T-helper 9 cell (primary cell): ENCODE measurements around the gene MYH14.
"Not testable (repeated sequence)": the region's sequence is repeated elsewhere in the genome, so short reads cannot be mapped to it uniquely, and the experiment has no call there.

ENCODE experiments used
- DNase-seq: peaks from one replicate; pipeline ENCODE4 v3.0.0-alpha.2; 2020

MYH14 gene

DNA sequence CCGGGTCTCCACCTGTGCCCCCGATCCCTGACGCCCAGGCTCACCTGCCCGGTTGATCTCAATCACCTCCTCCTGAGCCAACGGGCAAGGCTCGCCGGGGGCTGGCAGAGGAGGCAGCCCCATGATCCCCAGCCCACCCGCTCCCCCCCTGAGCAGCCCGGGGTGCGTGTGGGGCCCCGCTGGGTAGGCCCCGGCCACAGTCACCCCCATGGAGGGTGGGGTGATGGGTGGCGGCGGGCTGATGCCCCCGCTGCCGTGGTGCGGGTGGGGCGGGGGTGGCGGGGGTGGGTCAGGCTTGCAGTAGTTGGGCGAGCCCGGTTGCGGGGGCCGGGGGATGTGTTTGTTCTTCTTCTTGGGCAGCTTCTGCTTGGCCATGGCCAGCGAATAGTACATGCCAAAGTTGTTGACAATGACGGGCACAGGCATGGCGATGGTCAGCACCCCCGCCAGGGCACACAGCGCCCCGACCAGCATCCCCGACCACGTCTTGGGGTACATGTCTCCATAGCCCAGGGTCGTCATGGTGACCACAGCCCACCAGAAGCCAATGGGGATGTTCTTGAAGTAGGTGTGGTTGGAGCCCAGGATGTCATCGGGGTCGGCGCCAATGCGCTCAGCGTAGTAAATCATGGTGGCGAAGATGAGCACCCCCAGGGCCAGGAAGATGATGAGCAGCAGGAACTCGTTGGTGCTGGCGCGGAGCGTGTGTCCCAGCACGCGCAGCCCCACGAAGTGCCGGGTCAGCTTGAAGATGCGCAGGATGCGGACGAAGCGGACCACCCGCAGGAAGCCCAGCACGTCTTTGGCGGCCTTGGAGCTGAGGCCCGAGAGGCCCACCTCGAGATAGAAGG lies 119.7 kb downstream of the MYH14 start:
- DNase-seq: no peak

DNA sequence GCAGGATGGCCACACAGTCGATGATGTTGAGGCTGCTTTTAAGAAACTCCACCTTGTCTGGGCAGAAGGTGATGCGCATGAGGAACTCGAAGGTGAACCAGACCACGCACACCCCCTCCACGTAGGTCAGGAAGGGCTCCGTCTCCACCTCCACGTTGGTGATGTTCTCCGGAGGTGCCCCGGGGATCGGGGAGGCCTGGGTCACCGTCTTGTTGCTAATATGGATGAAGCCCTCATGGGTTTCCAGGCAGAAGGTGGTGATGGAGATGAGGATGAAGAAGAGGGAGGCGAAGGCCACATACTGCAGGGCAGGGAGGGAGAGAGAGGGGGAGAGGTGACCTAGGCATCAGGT lies 120.3 kb downstream of the MYH14 start:
- no peak for DNase-seq

DNA sequence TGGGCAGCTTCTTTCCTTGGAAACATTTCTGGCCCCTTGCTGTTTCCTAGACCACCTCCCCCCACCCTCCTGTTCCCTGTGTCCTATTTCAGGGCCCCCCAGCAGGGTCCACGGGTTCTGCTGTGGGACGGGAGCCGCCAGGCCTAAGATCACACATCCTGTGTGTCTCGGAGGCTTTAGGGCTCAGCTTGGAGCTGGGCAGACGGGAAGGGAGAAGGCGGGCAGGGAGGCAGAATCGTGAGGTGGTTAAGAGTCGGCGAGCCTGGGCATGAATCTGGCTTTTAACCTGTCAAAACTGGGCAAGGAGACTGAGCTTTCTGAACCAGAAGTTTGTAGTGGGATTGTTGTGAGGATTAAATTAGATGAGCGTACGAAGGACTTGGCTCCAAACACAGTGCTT lies 120.9 kb downstream of the MYH14 start:
- DNase-seq: no peak

DNA sequence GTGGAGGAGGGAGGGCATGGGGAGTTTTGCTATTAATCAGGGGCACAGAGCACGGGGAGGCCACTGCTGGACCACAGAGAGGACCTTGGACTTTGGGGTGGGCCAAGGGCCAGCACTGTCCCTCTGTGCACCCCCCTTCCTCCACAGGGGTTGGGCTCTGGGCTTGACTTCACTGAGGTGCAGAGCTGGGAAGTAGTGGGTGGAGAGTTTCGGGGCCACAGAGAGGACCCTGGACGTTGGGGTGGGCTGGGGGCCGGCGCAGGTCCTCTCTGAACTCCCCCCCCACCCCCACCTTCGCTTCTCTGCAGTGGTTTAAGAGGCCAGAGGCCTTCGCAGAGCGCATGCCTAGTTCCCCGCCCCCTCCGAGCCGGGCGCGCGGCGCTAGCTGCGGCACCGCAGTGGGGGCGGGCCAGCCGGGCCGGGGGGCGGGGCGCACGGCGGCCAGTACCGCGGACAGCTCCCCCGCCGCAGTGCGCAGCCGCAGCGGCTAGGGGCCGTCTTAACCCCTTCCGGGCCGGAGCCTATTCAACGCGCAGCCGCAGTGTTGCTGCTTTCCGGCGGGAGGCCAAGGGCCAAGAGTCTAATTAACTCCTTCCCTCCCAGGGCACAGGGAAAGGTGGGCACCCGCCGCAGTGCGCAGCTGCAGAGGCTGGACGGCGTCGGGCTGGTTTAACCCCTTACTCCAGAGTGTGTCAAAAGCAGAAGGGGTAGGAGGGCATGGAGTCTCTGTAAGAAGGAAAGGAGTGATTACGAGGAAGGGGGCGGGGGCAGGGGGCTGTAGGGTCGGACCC lies 122.1 kb downstream of the MYH14 start:
- peak; percentile 52 for DNase-seq

DNA sequence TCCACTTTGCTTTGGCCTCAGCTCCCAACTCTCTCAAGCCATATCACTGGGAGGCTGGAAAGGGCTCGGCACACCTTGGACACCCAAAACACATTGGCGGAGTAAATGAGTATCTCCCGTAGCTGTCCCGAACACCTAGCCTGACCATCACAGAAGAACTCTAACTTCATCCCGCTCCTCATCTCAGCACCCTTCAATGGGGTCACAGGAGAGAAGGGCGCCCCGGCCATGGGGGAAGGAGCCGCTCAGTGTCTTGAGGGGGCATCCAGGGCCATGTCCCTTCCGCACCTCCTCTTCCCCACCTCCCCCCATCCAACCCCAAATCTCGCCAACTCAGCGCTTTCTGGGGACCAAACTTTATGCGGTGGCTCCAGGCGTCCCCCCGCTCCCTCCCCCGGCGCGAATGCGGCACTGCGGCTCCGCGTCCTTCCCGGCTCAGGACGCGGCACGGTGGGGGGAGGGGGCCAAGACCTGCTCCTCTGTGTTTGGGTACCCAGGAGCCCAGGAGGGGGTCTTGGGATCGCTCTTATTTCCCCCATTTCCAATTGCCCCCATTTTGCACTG lies 122.8 kb downstream of the MYH14 start:
- no peak for DNase-seq

DNA sequence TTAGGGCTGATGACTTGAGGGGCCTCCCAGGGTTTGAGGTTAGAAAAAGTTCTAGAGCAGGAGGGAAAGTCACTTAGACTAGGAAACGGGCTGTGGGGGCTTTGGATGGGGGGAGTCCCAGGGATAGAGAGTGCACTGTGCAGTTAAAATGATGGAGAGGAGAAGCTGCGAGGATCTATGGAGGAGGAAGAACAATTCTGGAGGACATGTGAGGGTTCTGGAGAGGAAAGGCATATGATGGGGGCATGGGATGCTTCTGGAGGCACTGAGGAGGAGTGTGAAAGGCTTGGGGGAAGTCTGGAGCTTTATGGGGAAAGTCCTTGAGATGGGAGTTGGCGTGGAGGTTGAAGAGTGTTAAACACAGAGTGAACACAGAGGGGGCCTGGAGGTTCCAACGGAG lies 123.6 kb downstream of the MYH14 start:
- DNase-seq: no peak

DNA sequence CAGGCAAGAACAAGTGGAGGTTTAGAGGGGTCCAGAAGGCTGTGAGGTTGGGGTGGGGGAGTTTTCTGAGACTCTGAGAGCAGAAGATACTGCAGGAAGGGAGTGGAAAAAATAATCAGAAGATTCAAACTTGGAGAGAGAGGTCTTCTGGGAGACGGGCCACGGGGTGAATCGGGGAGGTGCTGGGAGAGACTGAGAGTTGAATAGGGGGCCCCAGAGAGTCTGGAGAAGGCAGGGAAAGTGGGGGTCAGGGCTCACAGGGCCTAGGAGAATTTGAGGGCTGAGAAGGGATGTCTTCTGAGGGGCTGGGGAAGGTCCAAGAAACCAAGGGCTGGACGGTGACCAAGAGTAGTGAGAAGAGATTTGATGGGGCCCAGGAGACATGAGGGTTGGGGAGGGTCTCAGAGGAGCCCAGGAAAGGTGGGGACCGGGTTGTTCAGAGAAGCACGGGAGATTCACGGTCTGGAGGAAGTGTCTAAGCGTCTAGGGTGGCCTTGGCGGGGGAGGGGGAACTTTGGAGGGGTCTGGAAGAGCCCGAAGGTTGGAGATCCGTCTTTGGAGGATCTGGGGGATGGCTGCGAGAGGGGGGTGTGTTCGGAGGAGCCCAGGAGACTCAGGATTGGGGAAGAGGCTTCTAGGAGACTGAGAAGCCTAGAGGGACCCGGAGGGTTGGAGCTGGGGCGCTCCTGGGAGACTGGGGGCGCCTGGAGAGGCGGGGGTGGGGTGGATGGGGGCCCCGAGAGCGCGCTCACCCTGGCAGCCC lies 124.2 kb downstream of the MYH14 start:
- DNase-seq: no peak

DNA sequence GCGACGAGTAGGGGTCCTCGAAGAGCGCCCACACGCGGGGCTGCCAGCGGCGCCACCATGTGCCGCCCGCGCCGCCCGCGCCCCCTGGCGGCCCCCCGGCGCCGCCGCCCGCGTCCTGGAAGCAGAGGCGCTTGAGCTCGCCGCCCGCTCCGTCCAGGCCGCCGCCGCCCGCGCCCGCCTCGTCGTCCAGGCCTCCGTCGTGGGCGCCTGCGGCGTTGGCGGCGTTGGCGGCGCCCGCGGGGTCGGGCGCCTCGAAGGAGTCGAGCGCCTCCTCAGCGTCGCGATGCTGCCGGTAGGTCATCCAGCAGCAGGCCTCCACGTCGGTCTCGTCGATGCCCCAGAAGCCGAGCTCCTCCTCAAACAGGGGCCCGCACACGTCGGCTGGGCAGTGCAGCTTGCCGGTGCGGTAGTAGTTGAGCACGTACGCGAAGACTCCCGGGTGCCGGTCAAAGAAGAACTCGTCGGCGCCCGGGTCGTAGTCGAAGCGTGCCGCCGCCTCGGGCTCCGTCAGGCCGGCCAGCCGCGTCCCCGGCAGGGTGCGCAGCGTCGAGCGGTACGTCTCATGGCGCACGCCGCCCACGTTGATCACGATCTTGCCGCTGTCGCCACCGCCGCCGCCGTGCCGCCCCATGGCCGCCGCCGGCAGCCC lies 124.9 kb downstream of the MYH14 start:
- DNase-seq: no peak

DNA sequence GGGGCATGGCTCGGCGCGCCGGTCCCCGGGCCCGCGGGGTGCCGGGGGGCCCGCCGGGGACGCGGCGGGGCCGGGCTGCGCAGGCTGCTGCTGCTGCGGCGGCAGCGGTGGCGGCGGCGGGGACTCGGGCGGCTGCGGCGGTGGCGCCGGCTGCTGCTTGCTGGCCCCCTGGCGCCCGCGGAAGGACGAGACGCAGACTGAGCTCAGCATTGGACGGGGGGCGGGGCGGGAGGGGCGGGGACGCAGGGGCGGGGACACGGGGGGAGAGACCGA lies 125.4 kb downstream of the MYH14 start:
- DNase-seq: no peak

DNA sequence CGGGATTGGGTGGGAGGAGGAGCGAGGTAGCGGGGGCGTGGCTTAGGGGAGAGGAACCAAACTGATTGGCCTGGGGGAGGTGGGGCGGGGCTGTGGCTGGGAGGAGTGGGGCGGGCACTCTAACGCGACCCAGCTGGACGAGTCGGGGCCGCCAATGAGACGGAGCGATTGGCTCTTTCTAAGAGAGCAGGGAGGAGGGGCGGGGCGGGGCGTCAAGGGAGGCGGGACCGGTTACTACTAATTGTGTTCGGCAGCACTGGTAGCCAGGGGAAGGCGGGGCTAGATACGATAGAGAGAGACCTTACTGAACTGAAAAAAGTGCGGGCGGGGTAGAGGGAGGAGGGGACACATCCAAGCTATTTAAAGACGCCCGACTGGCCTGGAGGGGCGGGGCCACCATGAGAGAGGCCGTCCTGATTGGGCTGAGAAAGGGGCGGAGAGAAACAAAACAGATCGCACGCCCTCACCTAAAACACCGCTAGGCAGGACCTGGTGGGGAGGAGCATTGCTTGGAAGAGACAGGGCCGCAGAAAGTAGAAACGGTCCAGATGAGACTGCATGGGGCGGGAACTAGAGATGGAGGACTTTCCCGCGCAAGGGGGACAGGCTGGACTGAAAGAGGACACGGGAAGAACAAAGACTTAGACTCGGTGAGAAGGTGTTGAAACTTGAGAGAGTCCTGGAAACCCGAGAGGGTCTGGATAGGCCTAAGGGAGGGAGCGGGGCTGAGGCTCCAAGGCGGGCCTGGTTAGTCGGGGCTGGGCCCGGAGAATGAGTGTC lies 125.9 kb downstream of the MYH14 start, which contains the start of gene KCNC3:
TSS of gene KCNC3 (minus strand) at position 232 of the 780 bp plus-strand sequence. CDS start 295 bp downstream, outside the sequence.
- DNase-seq: peak; percentile 77

DNA sequence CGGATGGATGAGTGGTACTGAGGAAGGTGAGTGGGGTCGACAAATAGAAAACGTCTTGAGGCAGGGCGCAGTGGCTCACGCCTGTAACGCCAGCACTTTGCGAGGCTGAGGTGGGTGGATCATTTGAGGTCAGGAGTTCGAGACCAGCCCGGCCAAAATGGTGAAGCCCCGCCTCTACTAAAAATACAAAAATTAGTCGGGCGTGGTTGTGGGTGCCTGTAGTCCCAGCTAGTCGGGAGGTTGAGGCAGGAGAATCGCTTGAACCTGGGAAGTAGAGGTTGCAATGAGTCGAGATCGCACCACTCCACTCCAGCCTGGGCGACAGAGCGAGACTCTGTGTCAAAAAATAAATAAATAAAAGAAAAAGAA lies 126.5 kb downstream of the MYH14 start:
- DNase-seq: not testable (repeated sequence)

DNA sequence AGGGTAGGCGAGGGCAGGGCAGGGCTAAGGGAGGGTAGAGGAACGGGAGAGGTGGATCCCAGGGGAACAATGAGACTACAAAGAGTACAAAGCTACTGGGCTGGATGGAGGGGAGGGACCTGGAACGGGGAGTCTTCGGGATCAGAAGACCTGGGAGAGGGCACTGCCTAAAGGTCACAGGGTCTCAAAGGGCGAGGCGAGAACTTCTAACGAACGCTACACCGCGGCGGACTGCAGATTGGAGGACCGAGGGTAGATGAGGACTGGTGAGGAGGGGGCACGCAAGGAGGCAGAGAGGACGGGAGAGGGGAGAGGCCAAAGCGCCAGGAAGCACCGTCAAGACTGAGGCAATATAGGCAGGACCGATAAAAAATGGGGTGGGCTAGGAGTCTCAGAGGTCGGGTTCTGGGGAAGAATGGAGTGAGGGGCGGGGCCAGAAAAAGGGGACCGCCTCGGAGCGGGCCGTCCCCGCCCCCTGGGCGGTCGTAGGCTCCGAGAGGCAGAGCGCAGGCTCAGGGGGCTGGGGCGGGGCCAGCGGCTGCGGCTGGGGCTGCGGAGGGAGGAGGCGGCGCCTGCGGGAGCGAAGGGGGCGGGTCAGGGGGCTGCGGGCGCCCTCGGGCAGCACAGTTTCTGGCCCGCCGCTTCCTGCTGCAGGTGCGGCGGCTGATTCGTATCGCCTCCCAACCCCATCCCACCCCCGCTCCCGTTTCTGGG lies 127.1 kb downstream of the MYH14 start:
- DNase-seq: peak; percentile 59

DNA sequence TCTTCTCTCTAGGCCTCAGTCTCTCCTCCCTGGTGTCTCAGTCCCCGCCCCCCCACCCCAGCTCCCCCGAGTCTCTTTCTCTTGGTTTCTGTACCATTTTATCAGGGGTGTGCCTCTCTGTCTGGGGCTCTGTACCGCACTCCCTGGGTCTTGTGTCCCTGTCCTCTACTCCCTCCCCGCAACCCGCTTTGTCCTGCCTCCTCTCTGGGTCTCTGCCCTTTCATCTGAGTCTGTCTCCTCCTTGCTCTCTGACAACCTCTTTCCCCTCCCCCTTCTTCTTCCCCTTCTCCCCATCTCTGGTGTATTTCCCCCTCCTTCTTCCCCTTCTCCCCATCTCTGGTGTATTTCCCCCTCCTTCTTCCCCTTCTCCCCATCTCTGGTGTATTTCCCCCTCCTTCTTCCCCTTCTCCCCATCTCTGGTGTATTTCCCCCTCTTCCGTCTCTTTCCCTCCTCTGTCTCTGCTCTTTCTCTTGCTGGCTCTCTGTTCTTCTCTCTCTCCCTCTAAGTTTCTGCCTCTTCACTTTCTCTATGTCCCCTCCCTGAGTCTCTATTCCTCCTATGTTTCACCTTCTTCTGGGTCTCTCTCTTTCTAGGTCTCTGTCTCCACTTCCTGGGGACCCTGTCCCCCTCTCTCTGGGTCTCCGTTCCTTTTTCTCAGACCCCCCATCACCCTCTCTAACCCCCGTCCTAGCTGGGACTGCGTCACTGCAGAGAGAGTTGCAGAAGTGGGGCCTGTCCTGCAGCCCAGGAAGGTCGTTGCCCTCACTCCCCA lies 128.0 kb downstream of the MYH14 start:
- DNase-seq: no peak

DNA sequence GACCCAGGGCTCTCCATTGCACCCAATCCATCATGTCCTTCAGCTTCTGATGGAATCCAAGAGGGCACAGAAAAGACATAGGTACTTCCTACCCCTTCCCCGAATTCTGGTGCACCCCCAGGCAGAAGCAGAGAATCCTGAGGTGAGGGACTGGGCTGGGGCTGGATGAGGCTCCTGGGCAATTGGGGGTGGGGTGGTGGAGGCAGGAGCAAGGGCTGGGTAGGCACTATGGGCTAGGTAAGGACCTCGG lies 128.5 kb downstream of the MYH14 start:
- no peak for DNase-seq

DNA sequence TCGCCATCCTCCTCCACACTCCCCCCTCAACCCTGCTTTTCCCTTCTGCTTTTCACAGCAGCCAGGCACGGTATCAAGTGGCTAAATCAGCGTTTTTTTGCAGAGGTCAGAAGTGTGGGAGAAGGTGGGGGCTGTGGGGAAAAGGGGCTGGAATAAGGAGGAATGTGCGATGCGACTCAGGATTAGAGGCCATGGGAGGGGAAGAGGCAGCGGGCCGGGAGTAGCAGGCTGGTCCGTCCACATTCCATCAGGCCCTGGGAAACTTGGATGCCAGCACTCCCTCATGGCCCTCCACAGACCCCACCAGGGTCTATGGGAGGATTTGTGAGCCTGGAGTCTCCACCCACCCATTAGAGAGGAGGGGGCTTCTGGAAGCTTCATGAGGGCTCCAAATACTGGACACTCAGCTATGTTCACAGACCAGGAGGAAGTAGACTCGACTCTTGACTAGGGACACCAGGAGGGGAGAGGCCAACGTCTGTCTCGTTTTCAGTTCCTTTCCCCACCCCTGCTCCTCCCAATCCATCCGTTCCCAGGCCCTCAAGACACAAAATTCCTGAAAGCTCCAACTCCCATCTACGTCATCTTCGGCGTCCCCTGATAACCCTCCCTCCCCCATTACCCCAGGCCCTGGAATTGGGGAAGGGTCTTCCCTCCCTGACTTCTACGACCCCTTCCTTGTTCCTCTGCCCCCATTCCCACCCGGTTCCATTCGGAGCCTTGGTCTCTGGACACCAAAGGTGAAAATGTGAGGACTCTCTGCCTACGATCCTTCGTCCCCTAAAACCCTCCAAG lies 129.0 kb downstream of the MYH14 start:
- no peak for DNase-seq

DNA sequence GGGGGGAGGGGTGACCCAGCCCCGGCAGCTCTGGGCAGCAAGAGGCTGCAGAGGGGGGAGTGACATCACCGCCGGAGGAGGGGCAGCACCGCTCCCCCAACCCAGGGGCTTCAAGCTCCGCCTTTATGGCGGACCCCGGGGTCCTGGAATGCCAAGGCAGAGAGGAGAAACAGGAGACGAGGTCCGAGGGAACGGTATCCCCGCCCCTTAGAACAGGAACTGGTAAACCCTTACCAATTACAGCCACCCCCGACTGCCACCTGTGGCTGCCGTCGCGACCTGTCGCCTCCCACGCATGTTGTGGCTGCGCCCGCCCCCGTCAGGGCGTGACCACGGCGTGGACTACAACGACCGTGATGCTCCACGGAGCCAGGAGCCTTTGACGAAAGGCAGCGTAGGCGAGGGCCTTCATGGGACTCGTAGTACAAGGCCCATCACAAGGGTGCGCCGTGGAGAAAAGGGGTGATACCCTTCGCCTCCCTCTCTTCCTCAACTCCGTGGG lies 129.9 kb downstream of the MYH14 start:
- DNase-seq: peak; percentile 71

DNA sequence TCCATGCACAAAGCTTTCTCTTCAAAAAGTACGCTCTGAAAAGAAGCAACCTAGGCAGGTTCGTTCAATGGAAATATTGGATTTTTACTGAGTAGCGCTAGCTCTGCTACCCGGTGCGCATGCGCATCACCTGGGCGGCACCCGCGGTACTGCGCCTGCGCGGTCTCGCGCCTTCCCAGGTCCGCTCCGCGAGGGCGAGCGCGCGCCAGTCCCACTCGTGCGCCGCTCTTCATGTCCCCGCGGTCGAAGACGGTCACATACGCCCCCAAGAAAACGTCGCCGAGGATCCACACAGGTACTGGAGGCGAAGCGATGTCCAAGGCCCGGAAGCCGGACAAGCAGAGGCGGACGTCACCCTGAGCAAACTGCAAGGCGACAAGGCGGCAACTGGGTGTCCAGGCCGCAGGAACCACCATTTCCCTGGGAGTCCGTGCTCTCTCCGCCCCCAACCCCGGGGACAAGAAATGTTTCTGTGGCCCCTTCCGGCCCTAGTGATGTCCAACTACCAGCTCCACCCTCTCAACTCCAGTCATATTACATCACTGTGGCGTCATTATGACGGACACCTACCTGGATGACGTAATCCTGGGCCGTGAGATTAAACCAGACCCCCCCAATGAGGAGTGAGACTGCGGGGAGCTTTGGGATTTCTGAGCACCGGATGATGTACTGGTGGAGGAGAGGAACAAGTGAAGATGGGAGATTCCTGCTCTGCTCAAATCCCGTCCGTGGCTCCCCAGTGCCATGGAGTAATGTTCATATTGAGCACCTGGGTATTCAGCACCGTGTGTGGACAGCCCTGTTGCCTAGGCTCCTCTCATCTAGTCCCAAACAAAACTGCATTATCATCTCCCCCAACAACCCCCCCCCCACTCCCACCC lies 130.6 kb downstream of the MYH14 start:
- peak; percentile 68 for DNase-seq

DNA sequence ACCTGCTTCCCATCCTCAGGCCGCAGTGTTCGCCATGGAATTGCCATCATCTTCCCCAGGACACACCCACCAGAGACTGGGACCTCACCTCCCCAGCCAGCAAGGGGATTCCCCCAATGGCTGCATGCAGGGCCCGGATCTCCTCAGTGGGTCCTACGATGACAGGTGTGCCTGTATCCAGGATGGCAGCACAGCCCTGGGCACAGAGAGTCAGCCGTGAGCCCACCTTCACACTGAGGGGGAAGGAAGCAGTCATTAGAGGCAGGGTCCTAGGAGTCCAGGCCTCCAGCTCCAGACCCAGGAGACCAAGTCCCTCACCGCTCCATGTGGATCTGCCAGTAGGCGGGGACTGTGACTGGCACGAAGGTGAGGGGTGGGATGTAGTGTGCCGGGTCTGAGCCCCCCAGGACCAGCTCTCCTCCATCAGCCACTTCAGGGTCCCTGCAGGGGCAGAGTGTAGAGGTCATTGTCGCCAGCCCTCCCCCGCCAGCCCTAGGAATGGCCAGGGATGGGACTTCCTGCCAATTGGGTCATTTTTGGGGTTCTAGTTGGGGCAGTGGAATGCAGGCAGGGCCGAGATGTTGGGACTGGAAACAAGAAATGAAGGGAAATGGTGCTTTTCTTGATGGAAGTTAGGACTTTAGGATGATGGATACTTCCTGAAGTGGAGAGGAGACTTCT lies 131.5 kb downstream of the MYH14 start:
- no peak for DNase-seq
